ENCODE data around the gene PLAAT4. TPM values are rescaled to one million over a fixed set of nuclear protein-coding genes. Genes with fewer than 3 reads are reported as not detected.
"Not testable (repeated sequence)": the region's sequence is repeated elsewhere in the genome, so short reads cannot be mapped to it uniquely, and the experiment has no call there.

Gene PLAAT4
- total RNA-seq, 1 experiment from 2014 or later, result 1.2 TPM

DNA sequence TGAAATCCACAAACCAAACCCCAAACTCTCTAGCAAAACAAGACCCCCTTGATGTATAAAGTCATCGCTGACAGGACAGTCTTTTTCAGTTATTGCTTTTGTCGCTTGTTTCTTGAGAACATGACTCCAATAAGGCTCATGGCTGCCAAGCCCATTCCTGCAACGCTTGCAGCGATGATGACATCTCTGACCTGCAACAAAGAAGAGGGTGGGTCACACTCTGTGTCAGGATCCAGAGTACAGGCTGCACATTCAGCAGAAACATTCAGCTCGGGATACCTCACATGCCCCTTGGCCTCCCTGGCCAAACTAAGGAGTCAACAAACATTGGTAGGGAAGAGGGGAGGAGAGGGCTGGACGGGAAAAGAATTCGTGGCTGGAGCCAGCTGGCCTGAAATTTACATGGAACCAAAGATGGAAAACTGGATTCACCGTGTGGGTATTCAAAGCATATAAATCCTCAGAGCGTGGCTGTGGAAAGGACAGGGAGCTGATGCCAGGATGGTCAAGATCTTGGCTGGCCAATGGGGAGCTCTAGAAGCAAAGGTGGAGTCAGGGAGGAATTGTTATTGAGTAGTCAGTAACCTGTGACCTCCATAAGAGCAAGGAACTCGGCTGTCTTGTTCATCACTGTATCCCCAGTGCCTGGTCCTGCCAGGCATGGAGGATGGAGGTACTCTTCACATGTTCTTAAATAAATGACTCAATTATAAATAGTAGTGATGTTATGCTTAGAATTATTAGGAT is 38.4 kb downstream of the PLAAT4 start:
- Histone ChIP-seq H3K4me3 (ENCODE audit: low read depth, low read length) (peak overlapping the region; percentile 22), H3K9me3 (peaks cover 3% of the 10 kb centered on the region), H3K36me3 (ENCODE audit: control insufficient read depth, insufficient read depth, low read length) (no peaks in the 10 kb centered on the region; the same call in 1 of the 2 replicates), H3K4me1 (peaks cover 23% of the 10 kb centered on the region), H3K27me3 (replicated peaks; ENCODE audit: control insufficient read depth, insufficient read depth, low read length) (no peaks in the 10 kb centered on the region)
- H3K27me3 Mint-ChIP-seq (ENCODE audit: insufficient read depth, unreplicated experiment), result no peaks in the 10 kb centered on the region
- no TSS peak for BruUV-seq (replicated peaks)
- TF ChIP-seq, protein P1, sequence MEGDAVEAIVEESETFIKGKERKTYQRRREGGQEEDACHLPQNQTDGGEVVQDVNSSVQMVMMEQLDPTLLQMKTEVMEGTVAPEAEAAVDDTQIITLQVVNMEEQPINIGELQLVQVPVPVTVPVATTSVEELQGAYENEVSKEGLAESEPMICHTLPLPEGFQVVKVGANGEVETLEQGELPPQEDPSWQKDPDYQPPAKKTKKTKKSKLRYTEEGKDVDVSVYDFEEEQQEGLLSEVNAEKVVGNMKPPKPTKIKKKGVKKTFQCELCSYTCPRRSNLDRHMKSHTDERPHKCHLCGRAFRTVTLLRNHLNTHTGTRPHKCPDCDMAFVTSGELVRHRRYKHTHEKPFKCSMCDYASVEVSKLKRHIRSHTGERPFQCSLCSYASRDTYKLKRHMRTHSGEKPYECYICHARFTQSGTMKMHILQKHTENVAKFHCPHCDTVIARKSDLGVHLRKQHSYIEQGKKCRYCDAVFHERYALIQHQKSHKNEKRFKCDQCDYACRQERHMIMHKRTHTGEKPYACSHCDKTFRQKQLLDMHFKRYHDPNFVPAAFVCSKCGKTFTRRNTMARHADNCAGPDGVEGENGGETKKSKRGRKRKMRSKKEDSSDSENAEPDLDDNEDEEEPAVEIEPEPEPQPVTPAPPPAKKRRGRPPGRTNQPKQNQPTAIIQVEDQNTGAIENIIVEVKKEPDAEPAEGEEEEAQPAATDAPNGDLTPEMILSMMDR (IDR thresholded peaks at IDR 0.05; ENCODE audit: insufficient read depth in 1 of 2, low read depth in 1 of 2, low read length in 1 of 2, severe bottlenecking in 1 of 2, unreplicated experiment in 1 of 2), result no peak
- peak; percentile 75 to 79 for DNase-seq
- intact Hi-C loops (cut with micrococcal nuclease; ENCODE audit: unreplicated experiment), result loop anchor here (1.0 kb wide), 1 partner anchor 96 kb away; no protein-coding TSS in a partner anchor
- H3K36me3 Mint-ChIP-seq (ENCODE audit: insufficient read depth, unreplicated experiment), result peaks cover 44% of the 10 kb centered on the region
- peak overlapping the region; percentile 79 for H3K4me3 Mint-ChIP-seq (ENCODE audit: unreplicated experiment)
- peak overlapping the region; percentile 92 for H3K27ac Mint-ChIP-seq (ENCODE audit: unreplicated experiment)
- peaks cover 35% of the 10 kb centered on the region for H3K9me3 Mint-ChIP-seq (ENCODE audit: unreplicated experiment)
- peaks cover 41% of the 10 kb centered on the region for H3K4me1 Mint-ChIP-seq (ENCODE audit: low read depth, unreplicated experiment)
- ChIA-PET POLR2A (interaction anchor here (0.5 to 0.7 kb wide), 2 partner anchors 54 to 373 kb away, joined by 3 to 4 read pairs; no protein-coding TSS in a partner anchor), CTCF (interaction anchor here (1.0 to 1.2 kb wide), 2 partner anchors 67 to 96 kb away, joined by 3 to 4 read pairs; no protein-coding TSS in a partner anchor)

DNA sequence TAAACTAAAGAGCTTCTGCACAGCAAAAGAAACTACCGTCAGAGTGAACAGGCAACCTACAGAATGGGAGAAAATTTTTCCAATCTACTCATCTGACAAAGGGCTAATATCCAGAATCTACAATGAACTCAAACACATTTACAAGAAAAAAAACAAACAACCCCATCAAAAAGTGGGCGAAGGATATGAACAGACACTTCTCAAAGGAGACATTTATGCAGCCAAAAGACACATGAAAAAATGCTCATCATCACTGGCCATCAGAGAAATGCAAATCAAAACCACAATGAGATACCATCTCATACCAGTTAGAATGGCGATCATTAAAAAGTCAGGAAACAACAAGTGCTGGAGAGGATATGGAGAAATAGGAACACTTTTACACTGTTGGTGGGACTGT is 42.3 kb downstream of the PLAAT4 start:
- CTCF ChIA-PET; H3K36me3 ChIP-seq (ENCODE audit: control insufficient read depth, insufficient read depth, low read length); H3K27me3 ChIP-seq (replicated peaks; ENCODE audit: control insufficient read depth, insufficient read depth, low read length); H3K27ac Mint-ChIP-seq (ENCODE audit: unreplicated experiment); H3K27me3 Mint-ChIP-seq (ENCODE audit: insufficient read depth, unreplicated experiment); H3K4me3 Mint-ChIP-seq (ENCODE audit: unreplicated experiment); BruUV-seq (replicated peaks); POLR2A ChIA-PET; H3K4me3 ChIP-seq (ENCODE audit: low read depth, low read length); intact Hi-C loops (cut with micrococcal nuclease; ENCODE audit: unreplicated experiment); DNase-seq: not testable (repeated sequence)
- H3K4me1 Mint-ChIP-seq (ENCODE audit: low read depth, unreplicated experiment), result peaks cover 23% of the 10 kb centered on the region
- Histone ChIP-seq H3K9me3 (peaks cover 22% of the 10 kb centered on the region), H3K4me1 (peaks cover 20% of the 10 kb centered on the region)
- H3K9me3 Mint-ChIP-seq (ENCODE audit: unreplicated experiment), result peaks cover 32% of the 10 kb centered on the region
- H3K36me3 Mint-ChIP-seq (ENCODE audit: insufficient read depth, unreplicated experiment), result peaks cover 67% of the 10 kb centered on the region

DNA sequence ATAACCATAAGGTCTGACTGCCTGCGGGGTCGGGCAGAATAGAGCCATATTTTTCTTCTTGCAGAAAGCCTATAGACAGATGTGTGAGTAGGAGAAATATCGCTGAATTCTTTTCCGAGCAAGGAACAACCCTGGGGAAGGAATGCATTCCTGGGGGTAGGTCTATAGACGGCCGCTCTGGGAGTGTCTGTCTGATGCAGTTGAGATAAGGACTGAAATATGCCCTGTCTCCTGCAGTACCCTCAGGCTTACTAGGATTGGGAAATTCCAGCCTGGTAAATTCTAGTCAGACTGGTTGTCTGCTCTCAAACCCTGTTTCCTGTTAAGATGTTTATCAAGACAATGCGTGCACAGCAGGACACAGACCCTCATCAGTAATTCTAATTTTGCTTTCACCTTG is 44.6 kb downstream of the PLAAT4 start:
- H3K4me3 Mint-ChIP-seq (ENCODE audit: unreplicated experiment); H3K4me3 ChIP-seq (ENCODE audit: low read depth, low read length); POLR2A ChIA-PET; CTCF ChIA-PET; H3K27me3 Mint-ChIP-seq (ENCODE audit: insufficient read depth, unreplicated experiment); H3K36me3 ChIP-seq (ENCODE audit: control insufficient read depth, insufficient read depth, low read length); intact Hi-C loops (cut with micrococcal nuclease; ENCODE audit: unreplicated experiment); H3K4me1 ChIP-seq; BruUV-seq (replicated peaks); H3K4me1 Mint-ChIP-seq (ENCODE audit: low read depth, unreplicated experiment); H3K27me3 ChIP-seq (replicated peaks; ENCODE audit: control insufficient read depth, insufficient read depth, low read length): not testable (repeated sequence)
- peak overlapping the region; percentile 42 for H3K27ac Mint-ChIP-seq (ENCODE audit: unreplicated experiment)
- peaks cover 22% of the 10 kb centered on the region for H3K9me3 ChIP-seq
- H3K36me3 Mint-ChIP-seq (ENCODE audit: insufficient read depth, unreplicated experiment), result peaks cover 68% of the 10 kb centered on the region
- DNase-seq, result peak; percentile 70 to 71
- H3K9me3 Mint-ChIP-seq (ENCODE audit: unreplicated experiment), result peaks cover 32% of the 10 kb centered on the region

DNA sequence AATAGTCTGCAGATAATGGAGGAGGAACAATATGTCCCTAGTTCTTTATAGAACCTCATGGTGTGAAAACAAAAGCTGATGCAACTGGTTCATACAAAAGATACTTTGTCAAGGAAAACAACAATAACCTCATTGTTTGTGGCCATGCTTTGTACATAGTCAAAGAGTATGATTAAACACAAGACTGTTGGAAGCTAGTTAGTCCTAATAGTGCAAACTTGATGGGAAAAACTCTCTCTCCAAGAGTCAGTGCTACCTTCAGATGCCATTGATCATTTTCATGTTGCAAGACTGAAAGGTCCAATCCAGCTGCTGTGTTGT is 46.7 kb downstream of the PLAAT4 start:
- no peak overlapping the region for H3K27ac Mint-ChIP-seq (ENCODE audit: unreplicated experiment)
- H3K36me3 Mint-ChIP-seq (ENCODE audit: insufficient read depth, unreplicated experiment), result peaks cover 59% of the 10 kb centered on the region
- POLR2A ChIA-PET, result no interaction called here

More for the DNA sequence above, 46.7 kb downstream of the PLAAT4 start:
- H3K4me1 Mint-ChIP-seq (ENCODE audit: low read depth, unreplicated experiment), result no peaks in the 10 kb centered on the region
- peaks cover 22% of the 10 kb centered on the region for H3K9me3 ChIP-seq
- H3K4me1 ChIP-seq, result no peaks in the 10 kb centered on the region; the same call in 1 of the 2 replicates
- H3K27me3 Mint-ChIP-seq (ENCODE audit: insufficient read depth, unreplicated experiment), result no peaks in the 10 kb centered on the region
- TF ChIP-seq, protein P1 (IDR thresholded peaks at IDR 0.05; ENCODE audit: insufficient read depth in 1 of 2, low read depth in 1 of 2, low read length in 1 of 2, severe bottlenecking in 1 of 2, unreplicated experiment in 1 of 2), result no peak
- no peak overlapping the region for H3K4me3 ChIP-seq (ENCODE audit: low read depth, low read length)
- BruUV-seq (replicated peaks), result no TSS peak
- CTCF ChIA-PET, result interaction anchor here (0.9 kb wide), 1 partner anchor 105 kb away, joined by 3 read pairs; no protein-coding TSS in a partner anchor
- H3K27me3 ChIP-seq (replicated peaks; ENCODE audit: control insufficient read depth, insufficient read depth, low read length), result no peaks in the 10 kb centered on the region
- peaks cover 26% of the 10 kb centered on the region for H3K9me3 Mint-ChIP-seq (ENCODE audit: unreplicated experiment)
- H3K36me3 ChIP-seq (ENCODE audit: control insufficient read depth, insufficient read depth, low read length), result 0 out of 2 replicates have a peak, but pooled peaks cover 2% of the 10 kb centered on the region
- DNase-seq, result no peak
- intact Hi-C loops (cut with micrococcal nuclease; ENCODE audit: unreplicated experiment), result no loop called here
- no peak overlapping the region for H3K4me3 Mint-ChIP-seq (ENCODE audit: unreplicated experiment)
